GM21526 (cell line): Measurements from ENCODE around the gene GPR137C.

Source experiments
- ATAC-seq: cut with Tn5 transposase; IDR thresholded peaks from one replicate; pipeline ENCODE4 v1.9.1; 2021; ENCODE audit warnings: moderate library complexity; ENCODE audit not compliant: unreplicated experiment, low FRiP score

GPR137C gene, protein sequence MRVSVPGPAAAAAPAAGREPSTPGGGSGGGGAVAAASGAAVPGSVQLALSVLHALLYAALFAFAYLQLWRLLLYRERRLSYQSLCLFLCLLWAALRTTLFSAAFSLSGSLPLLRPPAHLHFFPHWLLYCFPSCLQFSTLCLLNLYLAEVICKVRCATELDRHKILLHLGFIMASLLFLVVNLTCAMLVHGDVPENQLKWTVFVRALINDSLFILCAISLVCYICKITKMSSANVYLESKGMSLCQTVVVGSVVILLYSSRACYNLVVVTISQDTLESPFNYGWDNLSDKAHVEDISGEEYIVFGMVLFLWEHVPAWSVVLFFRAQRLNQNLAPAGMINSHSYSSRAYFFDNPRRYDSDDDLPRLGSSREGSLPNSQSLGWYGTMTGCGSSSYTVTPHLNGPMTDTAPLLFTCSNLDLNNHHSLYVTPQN

DNA sequence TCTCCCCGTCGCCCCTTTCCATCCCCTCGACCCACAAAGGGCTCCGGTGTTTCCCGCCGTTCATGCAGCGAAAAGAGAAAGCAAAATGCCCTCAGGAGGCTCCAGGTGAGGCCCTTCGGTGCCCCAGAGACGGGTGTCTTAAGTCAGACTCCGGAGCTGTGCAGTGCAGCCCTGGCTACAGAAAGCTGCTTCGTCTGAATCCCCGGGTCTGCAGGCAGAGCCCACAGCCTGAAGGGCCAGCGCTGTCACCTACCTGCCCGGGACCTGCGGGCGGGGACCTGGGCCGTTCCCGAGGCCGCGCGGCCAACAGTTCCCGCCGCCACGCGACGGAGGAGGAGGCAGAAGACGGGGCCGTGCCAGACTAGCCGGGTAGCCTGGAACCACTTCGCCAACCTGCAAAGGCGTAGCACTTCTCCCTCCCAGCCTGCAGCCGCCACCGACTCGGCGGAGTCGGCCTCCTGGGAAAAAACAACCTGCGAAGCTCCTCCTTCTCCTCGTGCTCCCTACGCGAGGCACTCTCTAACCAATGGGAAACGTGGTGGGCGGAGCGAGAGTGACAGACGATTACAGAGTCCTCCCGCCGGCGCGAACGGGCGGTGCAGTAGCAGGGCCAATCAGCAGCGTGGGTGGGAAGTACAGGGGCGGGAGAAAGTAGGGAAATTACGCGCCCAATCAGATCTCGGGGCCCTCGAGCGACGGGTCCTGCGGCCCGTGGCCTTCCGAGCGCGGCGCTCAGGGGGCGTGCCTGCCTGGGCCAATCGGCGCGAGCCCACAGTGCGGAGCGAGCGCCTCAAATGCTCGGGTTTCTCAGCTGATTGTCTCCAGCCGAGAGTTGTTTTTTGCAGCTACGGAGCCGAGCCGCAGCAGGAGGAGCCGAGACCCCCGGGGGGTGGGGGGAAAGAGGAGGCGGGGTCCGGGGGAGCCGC lies at the start of gene GPR137C, which contains the start of gene TXNDC16:
GPR137C (plus strand) TSS at position 774 of the 926 bp plus-strand sequence. CDS start 312 bp downstream, outside the sequence.
TXNDC16 (minus strand) TSS at position 443 of the 926 bp plus-strand sequence. CDS start 8,948 bp downstream, outside the sequence.
- peak; percentile 91 for ATAC-seq

DNA sequence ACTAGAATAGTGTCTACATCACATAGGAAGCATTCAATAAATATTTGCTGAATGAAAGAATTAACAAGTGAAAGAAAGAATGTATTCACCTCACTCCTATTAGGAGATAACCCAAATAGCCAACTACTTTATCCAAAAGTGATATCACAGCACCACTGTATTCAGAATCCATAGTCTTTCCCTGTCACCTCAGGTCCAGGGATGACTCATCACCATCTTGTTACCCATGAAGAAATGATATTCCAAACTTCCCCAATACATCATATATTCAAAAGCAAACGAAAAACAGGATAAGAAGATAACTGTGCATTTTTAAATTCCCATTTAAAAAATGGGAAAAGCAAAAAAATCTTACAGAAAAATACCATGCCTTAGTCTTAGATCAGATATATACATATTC lies 39.4 kb upstream of the GPR137C start:
- no peak for ATAC-seq

DNA sequence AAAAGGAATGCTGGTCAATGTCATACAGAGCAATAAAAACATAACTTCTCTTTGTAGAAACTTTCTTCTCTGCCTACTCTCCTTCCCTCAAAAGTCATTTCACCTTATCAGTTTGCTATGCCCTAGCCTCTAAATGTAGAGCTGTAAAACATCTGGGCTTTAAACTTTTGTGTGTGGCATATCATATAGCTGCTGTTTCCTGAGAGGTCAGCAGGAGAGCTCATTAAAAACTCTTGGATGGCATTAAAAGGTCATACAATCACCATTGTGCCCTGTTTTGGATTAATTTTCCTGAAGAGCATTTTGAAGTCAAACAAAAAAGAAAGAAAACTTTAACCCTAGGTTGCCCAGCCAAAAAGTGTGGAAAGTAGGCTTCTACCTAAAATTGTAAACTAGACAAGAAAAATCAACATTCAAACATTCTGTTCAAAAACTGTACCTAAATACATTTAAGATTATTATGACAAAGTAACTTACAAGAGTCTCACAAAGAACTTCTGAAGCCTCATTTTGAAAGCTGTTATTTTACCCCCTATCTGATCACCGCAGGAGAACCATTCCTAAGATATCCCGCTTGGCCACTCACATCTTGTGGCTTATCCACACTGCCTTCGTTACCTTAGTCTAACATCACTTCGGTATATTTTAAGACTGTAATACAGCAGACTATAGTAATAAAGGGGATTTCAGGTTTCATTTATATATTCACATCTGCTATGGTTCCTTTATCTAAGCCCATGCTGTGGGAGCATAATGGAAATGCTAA lies 38.4 kb upstream of the GPR137C start:
- ATAC-seq: no peak

DNA sequence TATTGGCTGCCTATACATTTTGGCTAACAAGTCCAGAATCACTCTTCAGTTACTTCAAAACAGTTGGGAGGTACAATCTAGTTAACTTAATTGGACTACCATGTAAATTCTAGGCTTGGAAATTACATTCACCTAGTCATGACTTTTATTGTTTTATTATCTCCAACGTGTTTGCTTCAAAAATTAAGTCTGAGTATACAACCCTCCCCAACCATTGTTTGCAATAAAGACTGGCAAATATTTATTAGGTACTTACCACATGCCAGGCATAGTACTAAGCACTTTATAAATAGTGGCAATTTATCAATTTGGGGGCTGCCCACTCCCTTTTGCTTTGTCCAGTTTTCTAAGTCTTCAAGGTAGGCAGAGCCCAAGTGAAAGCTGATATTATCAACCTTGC lies 30.6 kb upstream of the GPR137C start:
- ATAC-seq: no peak

DNA sequence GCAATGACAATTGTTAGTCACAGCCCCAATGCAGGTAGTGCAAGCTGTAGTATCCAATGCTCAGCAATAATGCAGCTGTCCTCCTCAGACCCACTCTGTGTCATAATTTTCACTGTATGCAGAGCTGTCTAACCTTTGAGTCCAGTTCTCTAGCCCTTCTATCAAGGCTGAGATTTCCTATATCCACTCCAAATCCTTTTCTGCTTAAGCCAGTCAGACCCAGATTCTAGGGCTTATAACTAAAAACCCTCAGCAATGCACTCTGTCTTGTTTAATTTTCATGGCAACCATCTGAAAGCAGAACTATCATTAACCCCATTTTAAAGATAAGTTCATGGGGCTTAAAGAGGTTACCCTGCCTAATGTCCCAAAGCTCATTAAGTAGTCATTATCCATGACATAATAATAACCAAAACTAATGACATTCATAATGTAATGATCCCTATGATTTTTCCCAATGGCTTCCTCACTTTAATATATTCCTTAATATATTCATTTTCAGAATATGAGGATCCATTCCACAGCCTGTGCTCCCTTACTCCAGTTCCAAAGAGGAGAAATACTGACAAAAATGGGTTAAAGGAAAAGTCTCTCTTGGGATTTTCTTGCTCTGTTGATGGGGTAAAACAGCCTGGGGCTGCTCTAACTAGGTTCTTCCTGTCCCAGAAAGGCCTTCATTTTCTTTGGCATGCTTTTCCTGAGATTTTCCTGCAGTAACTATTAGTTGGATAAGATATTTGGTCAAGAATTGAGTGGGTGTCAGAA lies 29.9 kb upstream of the GPR137C start:
- ATAC-seq: no peak

DNA sequence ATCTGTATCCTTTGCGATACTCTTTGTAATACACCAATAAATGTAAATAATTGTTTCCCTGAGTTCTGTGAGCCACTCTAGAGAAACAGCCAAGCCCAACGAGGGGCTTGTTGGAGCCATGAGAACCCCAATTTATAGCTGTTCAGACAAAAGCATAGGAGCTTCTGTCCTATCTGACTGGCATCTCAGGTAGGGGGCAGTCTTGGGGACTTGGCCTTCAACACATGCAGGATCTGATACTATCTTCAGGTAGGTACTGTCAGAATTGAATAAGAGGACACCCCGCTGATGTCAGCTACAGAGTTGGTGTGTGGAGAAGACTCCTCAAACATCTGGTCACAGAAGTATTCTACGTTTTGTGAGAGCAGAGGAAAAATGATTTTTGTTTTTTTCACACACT lies 25.6 kb upstream of the GPR137C start:
- ATAC-seq: no peak

DNA sequence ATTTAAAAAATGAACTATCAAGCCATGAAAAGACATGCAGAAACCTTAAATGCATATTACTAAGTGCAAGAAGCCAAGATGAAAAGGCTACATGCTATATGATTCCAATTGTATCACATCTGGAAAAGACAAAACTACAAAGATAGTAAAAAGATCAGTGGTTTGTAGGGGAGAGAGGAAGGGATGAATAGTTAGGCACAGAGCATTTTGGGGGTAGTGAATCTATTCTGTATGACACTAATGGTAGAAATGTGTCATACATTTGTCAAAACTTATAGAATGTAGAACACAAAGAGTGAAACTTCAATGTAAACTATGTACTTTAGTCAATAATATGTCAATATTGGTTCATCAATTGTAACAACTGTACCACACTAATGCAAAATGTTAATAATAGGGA lies 21.2 kb upstream of the GPR137C start:
- no peak for ATAC-seq

- no peak for ATAC-seq
Measured at GRCh38 chr14:52536269-52536668, 16.4 kb upstream of the GPR137C start.

DNA sequence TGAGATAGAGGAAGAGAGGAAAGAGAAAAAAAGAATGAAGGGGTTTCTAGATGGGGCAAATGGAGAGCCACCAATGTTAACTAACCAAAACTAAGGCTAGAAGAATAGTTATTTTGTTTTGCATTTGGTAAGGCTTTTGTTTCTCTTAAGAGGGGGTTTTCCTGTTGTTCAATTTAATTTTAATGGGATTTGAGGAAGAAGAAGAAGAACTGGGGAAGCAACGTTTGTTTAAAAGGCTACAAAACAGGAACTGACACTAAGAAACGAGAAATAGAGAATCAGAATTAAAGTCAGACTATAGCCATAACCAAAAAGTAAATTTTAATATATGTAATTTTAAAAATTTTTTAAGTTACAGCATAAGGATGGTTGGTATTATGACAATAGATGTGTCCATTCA lies 14.0 kb upstream of the GPR137C start:
- ATAC-seq: no peak

DNA sequence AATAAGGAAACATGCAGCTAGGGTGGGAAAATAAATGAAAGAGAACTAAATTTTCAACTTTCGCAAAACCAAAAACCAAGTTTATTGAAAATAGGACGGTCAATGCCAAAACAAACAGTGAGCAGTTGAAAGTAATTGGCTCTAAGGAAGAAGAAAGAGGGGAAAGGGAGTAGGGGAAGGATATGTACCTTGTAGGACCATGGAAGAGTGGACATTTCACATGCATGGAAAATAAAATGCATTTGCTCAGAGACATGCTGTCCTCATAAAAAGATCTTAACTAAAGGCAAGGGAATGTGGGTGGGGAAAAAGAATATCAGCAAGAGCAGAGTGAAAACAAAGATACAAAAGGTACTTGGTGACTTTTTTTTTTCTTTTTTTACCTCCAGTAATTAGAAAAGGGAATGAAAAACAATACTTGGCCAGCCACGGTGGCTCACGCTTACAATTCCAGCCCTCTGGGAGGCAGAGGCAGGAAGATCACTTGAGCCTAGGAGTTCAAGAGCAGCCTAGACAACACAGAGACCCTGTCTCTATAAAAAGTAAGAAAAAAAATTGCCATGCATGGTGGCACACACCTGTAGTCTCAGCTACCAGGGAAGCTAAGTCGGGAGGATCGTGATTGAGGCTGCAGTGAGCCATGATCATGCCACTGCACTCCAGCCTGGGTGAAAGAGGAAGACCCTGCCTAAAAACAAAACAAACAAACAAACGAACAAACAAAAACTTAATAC lies 6.9 kb upstream of the GPR137C start:
- ATAC-seq: no peak

- ATAC-seq: no peak
Measured at GRCh38 chr14:52546318-52546670, 6.3 kb upstream of the GPR137C start.

- ATAC-seq: no peak
Measured at GRCh38 chr14:52547027-52547426, 5.6 kb upstream of the GPR137C start.

- ATAC-seq: no peak
Measured at GRCh38 chr14:52547526-52547925, 5.1 kb upstream of the GPR137C start.

GRCh38 chr14:52550661-52551060 lies 2.0 kb upstream of the GPR137C start:
- ATAC-seq: no peak

DNA sequence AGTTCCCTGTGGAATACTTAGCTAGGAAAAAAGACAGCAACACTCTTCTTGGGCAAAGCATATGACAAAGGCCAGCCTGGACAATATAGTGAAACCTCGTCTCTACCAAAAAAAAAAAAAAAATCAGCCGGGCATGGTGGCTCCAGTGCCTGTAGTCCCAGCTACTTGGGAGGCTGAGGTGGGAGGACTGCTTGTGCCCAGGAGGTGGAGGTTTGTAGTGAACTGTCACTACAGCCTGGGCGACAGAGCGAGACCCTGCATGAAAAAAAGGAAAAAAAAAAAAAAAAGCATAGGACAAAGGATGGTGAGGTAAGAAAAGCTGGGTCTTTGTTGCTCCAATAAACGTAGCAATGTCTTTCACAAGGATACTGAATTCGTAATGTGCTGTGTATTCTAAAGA lies 1.4 kb upstream of the GPR137C start:
- no peak for ATAC-seq

DNA sequence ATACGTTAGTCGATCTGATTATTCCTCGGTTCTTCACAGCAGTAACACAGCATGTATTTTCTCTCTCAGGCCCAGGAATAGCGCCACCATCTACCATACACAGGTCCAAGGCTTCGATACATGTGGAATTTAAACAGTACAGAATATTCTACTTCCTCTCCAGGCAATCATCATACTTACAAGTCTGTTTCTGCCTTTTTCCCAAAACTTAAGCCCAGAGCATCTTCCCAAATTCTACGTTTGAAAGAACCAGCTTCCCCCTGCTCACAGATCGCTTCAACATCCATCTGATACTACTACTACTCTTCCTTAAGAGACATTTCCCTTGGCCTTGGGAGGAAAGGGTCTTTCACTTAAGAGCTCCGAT lies 957 bp upstream of the GPR137C start:
- ATAC-seq: no peak

- ATAC-seq: peak; percentile 22
Measured at GRCh38 chr14:52553002-52553670, 500 bp downstream of the GPR137C start.

- ATAC-seq: no peak
Measured at GRCh38 chr14:52553671-52554575, 1.3 kb downstream of the GPR137C start.
